HepG2 (cell line): ENCODE data around the gene LTC4S. TPM values are rescaled to one million over a fixed set of nuclear protein-coding genes. Genes with fewer than 3 reads are reported as not detected.
A peak's percentile ranks its signal among the peaks of the same experiment; 100 is the strongest.

Source experiments
- MEIS1 ChIP-seq: sonication (generic); formaldehyde crosslinking; IDR thresholded peaks from 2 replicates; pipeline ENCODE4 v1.9.0; 2021; ENCODE audit warnings: mild to moderate bottlenecking, missing genetic modification reagents, moderate library complexity, borderline replicate concordance
- NFE2L2 ChIP-seq: fragments of 150-350 bp; IDR thresholded peaks from 2 replicates; pipeline ENCODE4 v1.6.1; 2014; ENCODE audit warnings: low read length
- NFKB2 ChIP-seq: sonication (generic); formaldehyde crosslinking; IDR thresholded peaks from 2 replicates; pipeline ENCODE4 v1.4.0; 2020; ENCODE audit warnings: missing genetic modification reagents, borderline replicate concordance
- NONO ChIP-seq, 2 experiments: fragments of 450-650 bp in 1 of 2; sonication (generic) in 1 of 2; formaldehyde crosslinking in 1 of 2; IDR thresholded peaks in 1 of 2; conservative IDR thresholded peaks in 1 of 2; 2 replicates each; pipeline versions ENCODE4 v1.6.1 to v1.8.0; 2017 to 2022; ENCODE audit warnings: mild to moderate bottlenecking in 1 of 2, missing genetic modification reagents in 1 of 2, moderate library complexity in 1 of 2
- RFX5 ChIP-seq: IDR thresholded peaks from 2 replicates; pipeline ENCODE4 v1.6.1; 2011; ENCODE audit warnings: low read depth, low read length, improper control_type of control experiment
- RORA ChIP-seq: sonication (generic); formaldehyde crosslinking; IDR thresholded peaks from 2 replicates; pipeline ENCODE4 v1.5.0; 2020; ENCODE audit warnings: mild to moderate bottlenecking, missing genetic modification reagents, moderate library complexity
- SNRNP70 ChIP-seq: fragments of 200-400 bp; formaldehyde crosslinking; IDR thresholded peaks from 2 replicates; pipeline ENCODE4 v1.6.1; 2017; ENCODE audit warnings: mild to moderate bottlenecking, low read depth, low read length, moderate library complexity
- SP4 ChIP-seq: sonication (generic); formaldehyde crosslinking; IDR thresholded peaks from 2 replicates; pipeline ENCODE4 v1.8.1; 2023; ENCODE audit warnings: mild to moderate bottlenecking, missing genetic modification reagents
- ZFP82 ChIP-seq: sonication (generic); formaldehyde crosslinking; IDR thresholded peaks from 2 replicates; pipeline ENCODE4 v1.5.1; 2020; ENCODE audit warnings: mild to moderate bottlenecking, missing genetic modification reagents, borderline replicate concordance
- ZFP90 ChIP-seq: sonication (generic); formaldehyde crosslinking; IDR thresholded peaks from 2 replicates; pipeline ENCODE4 v1.8.0; 2022; ENCODE audit warnings: missing genetic modification reagents, mild to moderate bottlenecking, inconsistent platforms, borderline replicate concordance
- ZKSCAN1 ChIP-seq: fragments of 150-350 bp; IDR thresholded peaks from 2 replicates; pipeline ENCODE4 v1.6.1; 2014; ENCODE audit warnings: low read length
- ZKSCAN8 ChIP-seq: IDR thresholded peaks from 2 replicates; pipeline ENCODE4 v1.6.1; 2016; ENCODE audit warnings: borderline replicate concordance, missing genetic modification reagents, missing compliant biosample characterization
- ZNF292 ChIP-seq: sonication (generic); formaldehyde crosslinking; IDR thresholded peaks from 2 replicates; pipeline ENCODE4 v1.8.1; 2022; ENCODE audit warnings: mild to moderate bottlenecking, low read depth, missing genetic modification reagents, borderline replicate concordance
- ZNF329 ChIP-seq: sonication (generic); formaldehyde crosslinking; IDR thresholded peaks from 2 replicates; pipeline ENCODE4 v1.9.0; 2021; ENCODE audit warnings: low read depth, mild to moderate bottlenecking, missing genetic modification reagents
- ZNF552 ChIP-seq: sonication (generic); formaldehyde crosslinking; IDR thresholded peaks from 2 replicates; pipeline ENCODE4 v1.9.0; 2022; ENCODE audit warnings: missing genetic modification reagents, mild to moderate bottlenecking, borderline replicate concordance
- ZNF605 ChIP-seq: sonication (generic); formaldehyde crosslinking; IDR thresholded peaks from 2 replicates; pipeline ENCODE4 v1.8.0; 2022; ENCODE audit warnings: mild to moderate bottlenecking, missing genetic modification reagents
- ZNF891 ChIP-seq: sonication (generic); formaldehyde crosslinking; IDR thresholded peaks from 2 replicates; pipeline ENCODE4 v1.5.0; 2020; ENCODE audit warnings: mild to moderate bottlenecking, missing genetic modification reagents
- polyA plus RNA-seq, 8 experiments: library from polyadenylated mRNA; depleted of rRNA in 3 of 8; stranded (reverse) in 7 of 8; unstranded in 1 of 8; fragments of >200 nt; fragmentation: Illumina TruSeq in 4 of 8; extraction: Trizol in 4 of 8; gene quantifications; 2 replicates each; pipeline versions ENCODE4 v1.2.1 to v1.2.3, GENCODE V29; 2011 to 2016; ENCODE audit warnings: low read depth in 4 of 8, missing spikeins in 1 of 8, mixed read lengths in 1 of 8; ENCODE audit not compliant: insufficient read depth in 1 of 8
- total RNA-seq, 5 experiments: library from RNA; depleted of rRNA; stranded (reverse); fragments of >200 nt; fragmentation: Illumina TruSeq; extraction: Trizol; gene quantifications; 2 replicates each; pipeline ENCODE4 v1.2.3, GENCODE V29; 2016; ENCODE audit warnings: low read depth in 1 of 5
- TF ChIP-seq, protein P1 (sequence below): sonication (generic); formaldehyde crosslinking; IDR thresholded peaks from 2 replicates; pipeline ENCODE4 v1.5.1; 2020; ENCODE audit warnings: mild to moderate bottlenecking, missing genetic modification reagents, borderline replicate concordance
- TF ChIP-seq, protein P2 (sequence below): sonication (generic); formaldehyde crosslinking; IDR thresholded peaks from 2 replicates; pipeline ENCODE4 v1.5.0; 2020; ENCODE audit warnings: missing genetic modification reagents, mild to moderate bottlenecking, borderline replicate concordance
- TF ChIP-seq, protein P3 (sequence below): sonication (generic); formaldehyde crosslinking; IDR thresholded peaks from 2 replicates; pipeline ENCODE4 v1.9.0; 2022; ENCODE audit warnings: missing genetic modification reagents, mild to moderate bottlenecking, borderline replicate concordance
- TF ChIP-seq, protein P4 (sequence below): sonication (generic); formaldehyde crosslinking; IDR thresholded peaks from 2 replicates; pipeline ENCODE4 v1.5.0; 2020; ENCODE audit warnings: missing genetic modification reagents
- TF ChIP-seq, protein P5 (sequence below): IDR thresholded peaks from 2 replicates; pipeline ENCODE4 v1.6.1; 2016; ENCODE audit warnings: mild to moderate bottlenecking, missing biosample characterization, missing genetic modification reagents

LTC4S gene
- total and polyA plus RNA-seq, 2 of the 13 experiments (the other 11 are each of a cell fraction or from before 2014, with no cell fraction given) = 0.35 TPM; not detected in 1

DNA sequence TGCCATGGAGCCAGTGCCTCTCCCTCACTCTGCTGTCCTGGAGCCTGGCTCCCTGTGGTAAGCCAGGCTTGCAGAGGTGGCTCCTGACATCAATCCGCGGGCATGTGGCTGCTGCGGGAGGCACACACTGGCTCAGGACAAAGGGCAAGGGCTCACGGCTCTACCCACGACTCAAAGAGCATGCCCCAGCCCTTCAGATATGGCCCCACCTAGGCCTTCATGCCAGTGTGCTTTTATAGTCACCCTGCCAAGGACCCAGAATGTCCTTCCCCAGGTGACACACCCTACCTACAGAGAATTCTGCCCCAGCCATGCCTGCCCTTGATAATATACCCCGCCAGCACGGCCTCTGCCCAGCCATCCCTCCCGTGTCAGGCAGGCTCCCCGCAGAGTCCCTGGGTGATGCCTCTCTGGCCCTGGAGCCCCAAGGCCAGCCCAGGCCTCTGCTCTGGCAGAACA is 11.3 kb downstream of the LTC4S start (continued):
- TF ChIP-seq, protein P1, sequence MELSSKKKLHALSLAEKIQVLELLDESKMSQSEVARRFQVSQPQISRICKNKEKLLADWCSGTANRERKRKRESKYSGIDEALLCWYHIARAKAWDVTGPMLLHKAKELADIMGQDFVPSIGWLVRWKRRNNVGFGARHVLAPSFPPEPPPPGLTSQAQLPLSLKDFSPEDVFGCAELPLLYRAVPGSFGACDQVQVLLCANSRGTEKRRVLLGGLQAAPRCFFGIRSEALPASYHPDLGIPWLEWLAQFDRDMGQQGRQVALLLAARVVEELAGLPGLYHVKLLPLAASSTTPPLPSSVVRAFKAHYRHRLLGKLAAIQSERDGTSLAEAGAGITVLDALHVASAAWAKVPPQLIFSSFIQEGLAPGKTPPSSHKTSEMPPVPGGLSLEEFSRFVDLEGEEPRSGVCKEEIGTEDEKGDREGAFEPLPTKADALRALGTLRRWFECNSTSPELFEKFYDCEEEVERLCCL (CRISPR knock-in tag) = 0 out of 2 replicates have a peak, but pooled peaks have one; percentile 25
- TF ChIP-seq, protein P2, sequence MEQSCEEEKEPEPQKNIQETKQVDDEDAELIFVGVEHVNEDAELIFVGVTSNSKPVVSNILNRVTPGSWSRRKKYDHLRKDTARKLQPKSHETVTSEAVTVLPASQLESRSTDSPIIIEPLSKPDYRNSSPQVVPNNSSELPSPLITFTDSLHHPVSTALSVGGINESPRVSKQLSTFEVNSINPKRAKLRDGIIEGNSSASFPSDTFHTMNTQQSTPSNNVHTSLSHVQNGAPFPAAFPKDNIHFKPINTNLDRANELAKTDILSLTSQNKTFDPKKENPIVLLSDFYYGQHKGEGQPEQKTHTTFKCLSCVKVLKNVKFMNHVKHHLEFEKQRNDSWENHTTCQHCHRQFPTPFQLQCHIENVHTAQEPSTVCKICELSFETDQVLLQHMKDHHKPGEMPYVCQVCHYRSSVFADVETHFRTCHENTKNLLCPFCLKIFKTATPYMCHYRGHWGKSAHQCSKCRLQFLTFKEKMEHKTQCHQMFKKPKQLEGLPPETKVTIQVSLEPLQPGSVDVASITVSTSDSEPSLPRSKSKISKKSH (CRISPR knock-in tag) = peak; percentile 11; the same call in 1 of the 2 replicates
- TF ChIP-seq, protein P3, sequence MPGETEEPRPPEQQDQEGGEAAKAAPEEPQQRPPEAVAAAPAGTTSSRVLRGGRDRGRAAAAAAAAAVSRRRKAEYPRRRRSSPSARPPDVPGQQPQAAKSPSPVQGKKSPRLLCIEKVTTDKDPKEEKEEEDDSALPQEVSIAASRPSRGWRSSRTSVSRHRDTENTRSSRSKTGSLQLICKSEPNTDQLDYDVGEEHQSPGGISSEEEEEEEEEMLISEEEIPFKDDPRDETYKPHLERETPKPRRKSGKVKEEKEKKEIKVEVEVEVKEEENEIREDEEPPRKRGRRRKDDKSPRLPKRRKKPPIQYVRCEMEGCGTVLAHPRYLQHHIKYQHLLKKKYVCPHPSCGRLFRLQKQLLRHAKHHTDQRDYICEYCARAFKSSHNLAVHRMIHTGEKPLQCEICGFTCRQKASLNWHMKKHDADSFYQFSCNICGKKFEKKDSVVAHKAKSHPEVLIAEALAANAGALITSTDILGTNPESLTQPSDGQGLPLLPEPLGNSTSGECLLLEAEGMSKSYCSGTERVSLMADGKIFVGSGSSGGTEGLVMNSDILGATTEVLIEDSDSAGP (CRISPR knock-in tag) = 0 out of 2 replicates have a peak, but pooled peaks have one; percentile 33
- TF ChIP-seq MEIS1 (CRISPR knock-in tag) (0 out of 2 replicates have a peak, but pooled peaks have one; percentile 17), ZNF605 (CRISPR knock-in tag) (peak; percentile 37; the same call in 1 of the 2 replicates), RFX5 (no peak), NFE2L2 (no peak), ZNF292 (CRISPR knock-in tag) (0 out of 2 replicates have a peak, but pooled peaks have one; percentile 17), ZNF891 (CRISPR knock-in tag) (0 out of 2 replicates have a peak, but pooled peaks have one; percentile 35), NFKB2 (CRISPR knock-in tag) (peak; percentile 29; the same call in 1 of the 2 replicates), ZNF329 (no peak), SNRNP70 (no peak), NONO (IDR thresholded peaks at IDR 0.05) (no peak), NONO (CRISPR knock-in tag; conservative IDR thresholded peaks at IDR 0.05) (0 out of 2 replicates have a peak, but pooled peaks have one; percentile 2), ZFP90 (0 out of 2 replicates have a peak, but pooled peaks have one; percentile 10), ZKSCAN8 (CRISPR knock-in tag) (no peak), ZNF552 (CRISPR knock-in tag) (no peak), RORA (CRISPR knock-in tag) (no peak), ZKSCAN1 (no peak), SP4 (no peak), ZFP82 (CRISPR knock-in tag) (no peak)
- TF ChIP-seq, protein P4, sequence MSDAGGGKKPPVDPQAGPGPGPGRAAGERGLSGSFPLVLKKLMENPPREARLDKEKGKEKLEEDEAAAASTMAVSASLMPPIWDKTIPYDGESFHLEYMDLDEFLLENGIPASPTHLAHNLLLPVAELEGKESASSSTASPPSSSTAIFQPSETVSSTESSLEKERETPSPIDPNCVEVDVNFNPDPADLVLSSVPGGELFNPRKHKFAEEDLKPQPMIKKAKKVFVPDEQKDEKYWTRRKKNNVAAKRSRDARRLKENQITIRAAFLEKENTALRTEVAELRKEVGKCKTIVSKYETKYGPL (CRISPR knock-in tag) = no peak
- TF ChIP-seq, protein P5, sequence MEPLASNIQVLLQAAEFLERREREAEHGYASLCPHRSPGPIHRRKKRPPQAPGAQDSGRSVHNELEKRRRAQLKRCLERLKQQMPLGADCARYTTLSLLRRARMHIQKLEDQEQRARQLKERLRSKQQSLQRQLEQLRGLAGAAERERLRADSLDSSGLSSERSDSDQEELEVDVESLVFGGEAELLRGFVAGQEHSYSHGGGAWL = peak; percentile 25; the same call in 1 of the 2 replicates
